Measurements from ENCODE around the gene UBE2D1. TPM values are rescaled to one million over a fixed set of nuclear protein-coding genes. Genes with fewer than 3 reads are reported as not detected.

UBE2D1 gene
- total RNA-seq, 1 experiment from 2014 or later: 23.3 TPM

- H3K27ac ChIP-seq: no peak overlapping the region
- H3K27me3 ChIP-seq (replicated peaks): no peaks in the 10 kb centered on the region
- no peaks in the 10 kb centered on the region for H3K36me3 ChIP-seq
- H3K4me1 ChIP-seq (replicated peaks): peaks cover 23% of the 10 kb centered on the region
- no peak overlapping the region for H3K4me3 ChIP-seq
- no peaks in the 10 kb centered on the region for H3K9me3 ChIP-seq (replicated peaks)
- DNase-seq (ENCODE audit: low read depth in 1 of 2, low spot score in 2 of 2): no peak
These were observed 17.1 kb downstream of the UBE2D1 start for GRCh38 chr10:58351616-58352578.

DNA sequence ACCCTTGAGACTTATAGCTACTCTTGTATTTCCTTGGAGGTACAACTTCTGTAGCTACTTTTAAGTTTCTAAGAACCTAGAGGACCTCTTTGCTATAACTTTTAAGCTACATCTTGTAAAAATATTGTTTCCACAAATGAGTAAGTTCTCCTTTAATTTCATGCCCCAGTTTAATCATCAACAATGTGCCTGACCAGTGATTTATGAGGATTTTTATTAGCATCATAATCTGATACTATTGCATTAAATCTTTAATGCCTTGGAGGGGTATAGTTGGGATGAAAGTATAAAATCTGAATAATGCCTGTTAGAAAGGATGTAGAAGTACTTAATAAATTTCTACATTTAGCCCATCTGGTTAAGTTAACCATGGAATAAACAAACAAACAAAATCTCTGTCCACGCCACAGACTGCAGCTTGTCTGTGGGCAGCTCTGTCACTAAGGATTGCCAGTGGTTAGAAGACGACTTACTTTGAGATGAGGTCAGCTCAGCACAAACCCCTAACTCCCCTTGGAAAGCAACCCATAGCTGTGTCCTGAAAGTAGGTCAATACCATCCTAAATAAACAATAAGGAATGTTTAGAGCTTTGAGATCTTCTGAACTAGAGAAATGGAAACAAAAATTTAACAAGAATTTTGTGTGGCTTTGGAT lies 18.3 kb downstream of the UBE2D1 start:
- Histone ChIP-seq H3K4me1 (replicated peaks) (peaks cover 18% of the 10 kb centered on the region), H3K27me3 (replicated peaks) (no peaks in the 10 kb centered on the region), H3K4me3 (no peak overlapping the region), H3K9me3 (replicated peaks) (no peaks in the 10 kb centered on the region), H3K27ac (no peak overlapping the region), H3K36me3 (no peaks in the 10 kb centered on the region)
- no peak for DNase-seq (ENCODE audit: low read depth in 1 of 2, low spot score in 2 of 2)

DNA sequence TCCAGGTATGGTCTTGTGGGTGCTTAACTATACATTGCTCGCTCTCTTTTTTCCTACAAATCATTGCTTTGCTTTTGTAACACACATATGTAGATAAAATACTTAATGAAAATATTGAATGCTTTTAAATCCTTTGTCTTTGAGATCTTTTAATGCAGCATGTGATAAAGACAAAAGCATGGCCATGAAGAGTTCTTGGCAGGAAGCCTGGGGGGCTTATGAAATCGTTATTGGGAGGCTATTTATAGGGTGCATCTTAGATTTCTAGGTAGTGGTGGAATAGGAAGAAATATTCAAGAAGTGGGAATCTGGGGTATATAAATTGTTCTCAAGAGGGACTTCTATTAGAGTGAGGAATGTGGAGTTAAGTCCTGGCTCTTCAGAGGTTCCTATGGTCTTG lies 21.9 kb downstream of the UBE2D1 start:
- Histone ChIP-seq H3K9me3 (replicated peaks) (no peaks in the 10 kb centered on the region), H3K4me3 (no peak overlapping the region), H3K36me3 (no peaks in the 10 kb centered on the region), H3K27ac (no peak overlapping the region), H3K4me1 (replicated peaks) (peaks cover 7% of the 10 kb centered on the region), H3K27me3 (replicated peaks) (no peaks in the 10 kb centered on the region)
- no peak for DNase-seq (ENCODE audit: low read depth in 1 of 2, low spot score in 2 of 2)

GRCh38 chr10:58358314-58358933 lies 23.6 kb downstream of the UBE2D1 start:
- H3K4me3 ChIP-seq: no peak overlapping the region
- no peaks in the 10 kb centered on the region for H3K27me3 ChIP-seq (replicated peaks)
- no peak overlapping the region for H3K27ac ChIP-seq
- no peaks in the 10 kb centered on the region for H3K9me3 ChIP-seq (replicated peaks)
- no peaks in the 10 kb centered on the region for H3K36me3 ChIP-seq
- no peak for DNase-seq (ENCODE audit: low read depth in 1 of 2, low spot score in 2 of 2)
- no peaks in the 10 kb centered on the region; the same call in 1 of the 2 replicates for H3K4me1 ChIP-seq (replicated peaks)

DNA sequence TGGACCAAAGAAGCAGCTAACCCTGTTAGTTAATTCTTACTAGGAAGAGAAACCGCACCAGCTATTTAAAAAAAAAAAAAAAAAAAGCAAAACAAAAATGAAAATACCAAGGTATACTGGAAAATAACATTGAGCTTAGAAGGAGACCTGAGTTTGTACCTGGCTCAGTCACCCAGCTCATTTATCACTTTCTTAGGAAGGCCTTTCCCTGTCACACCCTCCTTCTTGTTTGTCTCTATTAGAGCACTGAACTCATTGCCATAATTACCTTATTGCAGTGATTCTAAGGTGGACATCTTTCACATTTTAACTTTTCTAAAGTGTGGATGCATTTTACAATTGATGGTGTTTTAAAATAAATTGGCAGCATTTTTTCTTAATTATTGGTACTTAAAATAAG lies 24.1 kb downstream of the UBE2D1 start:
- Histone ChIP-seq H3K4me3 (no peak overlapping the region), H3K4me1 (replicated peaks) (no peaks in the 10 kb centered on the region), H3K9me3 (replicated peaks) (no peaks in the 10 kb centered on the region), H3K27me3 (replicated peaks) (no peaks in the 10 kb centered on the region), H3K36me3 (no peaks in the 10 kb centered on the region), H3K27ac (no peak overlapping the region)
- DNase-seq (ENCODE audit: low read depth in 1 of 2, low spot score in 2 of 2): no peak

DNA sequence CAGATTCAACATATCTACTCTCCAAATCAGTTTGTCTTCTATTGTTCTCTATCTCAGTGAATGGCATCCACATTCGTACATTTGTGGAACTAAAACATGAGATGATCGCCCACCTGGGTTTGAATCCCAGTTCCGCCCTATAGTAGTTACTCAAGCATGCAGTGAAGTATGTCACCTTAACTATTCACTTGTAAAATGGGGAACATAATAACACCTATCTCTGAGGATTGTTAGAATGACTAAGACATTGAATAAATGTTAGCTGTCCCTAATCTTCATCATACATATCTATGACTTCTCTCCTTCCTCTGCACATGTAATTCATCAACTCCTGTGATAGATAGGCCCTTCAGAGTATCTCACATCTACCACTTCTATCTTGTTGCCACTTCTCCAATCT lies 24.7 kb downstream of the UBE2D1 start:
- DNase-seq (ENCODE audit: low read depth in 1 of 2, low spot score in 2 of 2): no peak
- no peak overlapping the region for H3K27ac ChIP-seq
- H3K4me3 ChIP-seq: no peak overlapping the region
- no peaks in the 10 kb centered on the region for H3K36me3 ChIP-seq
- no peaks in the 10 kb centered on the region for H3K9me3 ChIP-seq (replicated peaks)
- no peaks in the 10 kb centered on the region for H3K27me3 ChIP-seq (replicated peaks)
- H3K4me1 ChIP-seq (replicated peaks): no peaks in the 10 kb centered on the region

GRCh38 chr10:58360412-58361004 lies 25.7 kb downstream of the UBE2D1 start:
- Histone ChIP-seq H3K4me3 (no peak overlapping the region), H3K27ac (no peak overlapping the region), H3K27me3 (replicated peaks) (no peaks in the 10 kb centered on the region), H3K4me1 (replicated peaks) (no peaks in the 10 kb centered on the region), H3K36me3 (no peaks in the 10 kb centered on the region), H3K9me3 (replicated peaks) (no peaks in the 10 kb centered on the region)
- no peak for DNase-seq (ENCODE audit: low read depth in 1 of 2, low spot score in 2 of 2)

- Histone ChIP-seq H3K27ac (no peak overlapping the region), H3K4me3 (no peak overlapping the region), H3K4me1 (replicated peaks) (no peaks in the 10 kb centered on the region), H3K36me3 (no peaks in the 10 kb centered on the region), H3K27me3 (replicated peaks) (no peaks in the 10 kb centered on the region), H3K9me3 (replicated peaks) (no peaks in the 10 kb centered on the region)
- no peak for DNase-seq (ENCODE audit: low read depth in 1 of 2, low spot score in 2 of 2)
These were observed 26.5 kb downstream of the UBE2D1 start for GRCh38 chr10:58361353-58361752.

- DNase-seq (ENCODE audit: low read depth in 1 of 2, low spot score in 2 of 2): no peak
- Histone ChIP-seq H3K4me3 (no peak overlapping the region), H3K4me1 (replicated peaks) (no peaks in the 10 kb centered on the region), H3K36me3 (no peaks in the 10 kb centered on the region), H3K9me3 (replicated peaks) (no peaks in the 10 kb centered on the region), H3K27ac (no peak overlapping the region), H3K27me3 (replicated peaks) (no peaks in the 10 kb centered on the region)
These were observed 27.4 kb downstream of the UBE2D1 start for GRCh38 chr10:58362027-58362789.

- Histone ChIP-seq H3K9me3 (replicated peaks) (no peaks in the 10 kb centered on the region), H3K4me3 (no peak overlapping the region), H3K27me3 (replicated peaks) (no peaks in the 10 kb centered on the region), H3K4me1 (replicated peaks) (no peaks in the 10 kb centered on the region), H3K36me3 (no peaks in the 10 kb centered on the region), H3K27ac (no peak overlapping the region)
- no peak for DNase-seq (ENCODE audit: low read depth in 1 of 2, low spot score in 2 of 2)
These were observed 32.3 kb downstream of the UBE2D1 start for GRCh38 chr10:58367069-58367468.

- no peaks in the 10 kb centered on the region for H3K9me3 ChIP-seq (replicated peaks)
- no peaks in the 10 kb centered on the region for H3K36me3 ChIP-seq
- H3K4me1 ChIP-seq (replicated peaks): no peaks in the 10 kb centered on the region
- H3K27ac ChIP-seq: no peak overlapping the region
- H3K4me3 ChIP-seq: no peak overlapping the region
- H3K27me3 ChIP-seq (replicated peaks): no peaks in the 10 kb centered on the region
- DNase-seq (ENCODE audit: low read depth in 1 of 2, low spot score in 2 of 2): no peak
These were observed 36.7 kb downstream of the UBE2D1 start for GRCh38 chr10:58371473-58371872.

DNA sequence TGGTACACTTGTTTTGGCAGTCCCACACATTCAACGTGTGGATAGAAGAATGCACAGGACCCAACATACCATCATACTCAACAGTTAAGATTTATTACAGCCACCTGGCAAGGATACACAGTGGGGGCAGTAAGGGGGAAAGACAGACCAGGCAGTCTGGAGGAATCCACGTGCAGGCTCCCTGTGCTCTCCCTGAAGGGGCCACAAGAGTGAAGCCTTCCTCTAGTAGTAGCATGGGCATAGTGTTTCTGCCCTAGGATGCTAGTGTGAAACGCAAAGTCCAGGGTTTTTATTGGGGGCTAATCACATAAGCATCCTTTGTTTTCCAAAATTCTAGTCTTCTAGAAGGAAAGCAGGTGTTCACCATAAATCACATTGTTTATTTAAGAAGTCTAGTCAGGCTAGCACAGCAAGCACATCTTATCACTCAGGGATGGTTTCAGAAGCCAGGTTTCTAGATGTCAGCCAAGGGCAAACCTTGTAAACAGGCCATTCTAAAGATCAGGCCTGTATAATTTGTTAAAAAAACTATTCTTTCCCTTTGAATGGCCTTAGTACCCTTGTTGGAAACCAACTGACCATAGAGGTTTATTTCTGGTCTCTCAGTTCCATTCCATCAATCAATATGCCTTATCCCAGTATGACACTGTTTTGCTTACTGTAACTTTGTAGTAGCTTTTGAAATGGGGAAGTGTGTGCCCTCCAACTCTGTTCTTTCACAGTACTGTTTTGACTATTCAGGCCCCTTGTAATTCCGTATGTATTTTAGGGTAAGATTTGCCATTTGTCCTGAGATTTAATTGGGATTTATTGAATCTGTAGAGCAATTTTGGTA lies 38.0 kb downstream of the UBE2D1 start:
- no peak for DNase-seq (ENCODE audit: low read depth in 1 of 2, low spot score in 2 of 2)
- no peak overlapping the region for H3K27ac ChIP-seq
- no peaks in the 10 kb centered on the region for H3K4me1 ChIP-seq (replicated peaks)
- H3K4me3 ChIP-seq: no peak overlapping the region
- H3K36me3 ChIP-seq: no peaks in the 10 kb centered on the region
- no peaks in the 10 kb centered on the region for H3K27me3 ChIP-seq (replicated peaks)
- H3K9me3 ChIP-seq (replicated peaks): no peaks in the 10 kb centered on the region
